Pancreas (tissue), 10 donors: ENCODE measurements around the gene STK11IP. TPM values are rescaled to one million over a fixed set of nuclear protein-coding genes. Genes with fewer than 3 reads are reported as not detected.

Source experiments
- ATAC-seq, 4 donors: fragments of 200-7000 bp; cut with Tn5 transposase; one replicate each; pipeline versions ENCODE4 v1.8.0 to v1.9.1; 2020; ENCODE audit warnings: mild to moderate bottlenecking in 4 of 4, moderate library complexity in 4 of 4
- DNase-seq, 6 donors: peaks; one replicate each; pipeline ENCODE4 v3.0.0-alpha.2; 2020
- FAIRE-seq: peaks from 2 replicates; lab custom pipeline; 2012; peaks lifted over from hg19 to GRCh38; lab: Jason Lieb, UNC
- H3K27ac ChIP-seq, 4 donors: fragments of 200-600 bp; sonication (generic); 1 replicate in 3 of 4; 2 replicates in 1 of 4; pipeline versions ENCODE4 v1.5.0 to v1.8.0; 2020
- H3K27me3 ChIP-seq, 4 donors: fragments of 200-600 bp; one replicate each; pipeline ENCODE4 v1.8.0; 2021
- H3K36me3 ChIP-seq, 3 donors: fragments of 200-600 bp; sonication (generic) in 1 of 3; one replicate each; pipeline versions ENCODE4 v1.5.0 to v1.8.0; 2020 to 2021
- H3K4me1 ChIP-seq, 3 donors: fragments of 200-600 bp; one replicate each; pipeline ENCODE4 v1.8.0; 2021
- H3K4me3 ChIP-seq, 4 donors: fragments of 200-600 bp; sonication (generic) in 2 of 4; one replicate each; pipeline versions ENCODE4 v1.5.0 to v1.8.0; 2020 to 2021
- H3K9me3 ChIP-seq, 4 donors: fragments of 200-600 bp; one replicate each; pipeline ENCODE4 v1.8.0; 2021
- WGBS, 2 donors: extraction: QIAGEN DNeasy Blood & Tissue Kit; methylation state at CpG; one replicate each; pipeline ENCODE4 v1.1.7; 2013; 5-methylcytosine and 5-hydroxymethylcytosine counted together
- intact Hi-C, 3 donors: fragments of 100-400 bp; cut with DNase I; formaldehyde crosslinking; loops; one replicate each; pipeline versions ENCODE4 v1.11.1 to v1.14.2; 2022
- polyA plus RNA-seq, 2 donors: library from polyadenylated mRNA; stranded (reverse); fragments of 200-250 nt; gene quantifications; one replicate each; pipeline ENCODE4 v1.2.3, GENCODE V29; 2013
- total RNA-seq, 6 donors: library from RNA; stranded (reverse); fragmentation: NEBNext Ultra II Directional in 4 of 6; extraction: Animal tissue kit (Norgen Biotek cat#: 25700) in 4 of 6; gene quantifications; one replicate each; pipeline versions ENCODE4 v1.2.1 to v1.2.4, GENCODE V29; 2021 to 2023
- TF ChIP-seq, protein P1 (sequence below), 4 donors: fragments of 200-600 bp; sonication (generic) in 3 of 4; IDR thresholded peaks; one replicate each; pipeline versions ENCODE4 v1.5.0 to v1.8.0; 2021; ENCODE audit warnings: antibody characterized with exemption in 4 of 4
- donor health status: healthy with polysubstance abuse.
- donor health status: DM: no; HTN: no; CAD: no; lungs with moderate emphysema.
- donor health status: DM: no; HTN: no; CAD: no.
- donor health status: control.
- donor health status: control.
- donor health status: Bipolar disorder and iron deficiency.
- donor health status: DM: yes; HTN: yes; CAD: no.
- donor health status: DM: no; HTN: no; CAD: no.
- donor health status: DM: no; HTN: no; CAD: no.
- donor health status: DM: yes; HTN: yes; CAD: no.

Gene STK11IP
- total RNA-seq (10 to 100 TPM in 5 of 6 donors, 1 to 10 TPM in 1; 9.0 to 22.6 (median 12.2) TPM), polyA plus RNA-seq (10 to 100 TPM; 39.2 to 43.8 TPM)

DNA sequence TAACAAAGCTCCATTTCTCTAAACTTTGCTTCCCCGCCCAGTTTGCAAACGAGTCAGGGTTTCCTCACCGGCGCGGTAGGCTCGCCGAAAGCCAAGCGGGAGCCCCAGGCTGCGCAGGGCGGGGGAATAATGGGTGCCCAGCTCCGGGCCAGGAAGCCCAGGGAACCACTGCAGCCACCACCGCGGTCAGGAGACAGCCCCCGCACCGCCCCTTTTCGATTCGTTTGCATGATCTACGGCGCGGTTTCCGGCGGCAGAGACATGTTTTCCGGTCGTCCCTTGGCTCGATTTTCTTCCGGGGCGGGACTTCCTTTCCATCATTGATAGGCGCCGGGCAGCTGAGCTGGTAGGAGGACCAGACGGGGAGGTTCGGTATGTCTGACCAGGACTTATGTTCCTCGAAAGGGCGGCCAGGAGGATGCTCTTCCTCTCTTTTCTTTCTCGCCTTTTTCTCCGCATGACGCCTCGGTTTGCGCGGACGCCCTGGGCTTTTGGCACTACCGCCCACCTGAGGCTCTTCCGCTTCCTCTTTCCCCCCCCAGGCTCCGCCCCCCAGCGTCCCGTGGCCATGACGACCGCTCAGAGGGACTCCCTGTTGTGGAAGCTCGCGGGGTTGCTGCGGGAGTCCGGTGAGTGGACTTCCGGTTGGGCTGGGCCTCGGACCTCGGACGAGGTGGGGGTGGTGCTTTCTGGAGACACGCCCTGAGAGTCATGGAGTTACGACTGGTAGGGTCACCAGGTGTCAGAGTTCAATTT lies at the start of gene STK11IP:
Gene STK11IP, plus strand, starts transcription at position 306 of the 756 bp plus-strand sequence. Its CDS starts 263 bp downstream, at position 569.
- ATAC-seq (peak; percentile 96 to 98 (median 97)), FAIRE-seq (peak; percentile 47), DNase-seq (peak; percentile 92 to 98 (median 97))
- 1% methylated on average over 46 to 57 of the region's 57 CpGs for WGBS, 2 donors
- H3K27ac ChIP-seq: peak within 1 kb of the TSS; percentile 81 to 96 (median 84)
- no peaks in the 10 kb centered on the region for H3K9me3 ChIP-seq
- H3K27me3 ChIP-seq: no peaks in the 10 kb centered on the region
- TF ChIP-seq, protein P1, sequence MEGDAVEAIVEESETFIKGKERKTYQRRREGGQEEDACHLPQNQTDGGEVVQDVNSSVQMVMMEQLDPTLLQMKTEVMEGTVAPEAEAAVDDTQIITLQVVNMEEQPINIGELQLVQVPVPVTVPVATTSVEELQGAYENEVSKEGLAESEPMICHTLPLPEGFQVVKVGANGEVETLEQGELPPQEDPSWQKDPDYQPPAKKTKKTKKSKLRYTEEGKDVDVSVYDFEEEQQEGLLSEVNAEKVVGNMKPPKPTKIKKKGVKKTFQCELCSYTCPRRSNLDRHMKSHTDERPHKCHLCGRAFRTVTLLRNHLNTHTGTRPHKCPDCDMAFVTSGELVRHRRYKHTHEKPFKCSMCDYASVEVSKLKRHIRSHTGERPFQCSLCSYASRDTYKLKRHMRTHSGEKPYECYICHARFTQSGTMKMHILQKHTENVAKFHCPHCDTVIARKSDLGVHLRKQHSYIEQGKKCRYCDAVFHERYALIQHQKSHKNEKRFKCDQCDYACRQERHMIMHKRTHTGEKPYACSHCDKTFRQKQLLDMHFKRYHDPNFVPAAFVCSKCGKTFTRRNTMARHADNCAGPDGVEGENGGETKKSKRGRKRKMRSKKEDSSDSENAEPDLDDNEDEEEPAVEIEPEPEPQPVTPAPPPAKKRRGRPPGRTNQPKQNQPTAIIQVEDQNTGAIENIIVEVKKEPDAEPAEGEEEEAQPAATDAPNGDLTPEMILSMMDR (IDR thresholded peaks at IDR 0.05): no peak
- H3K4me3 ChIP-seq: peak within 1 kb of the TSS; percentile 43 to 66 (median 61)
- peaks cover 0 to 12% (median 11%) of the 10 kb centered on the region in 3 donors for H3K4me1 ChIP-seq
- peaks cover 0 to 8% (median 0%) of the 10 kb centered on the region in 3 donors for H3K36me3 ChIP-seq
- intact Hi-C loops: no loop called here

- TF ChIP-seq, protein P1 (IDR thresholded peaks at IDR 0.05): no peak
- FAIRE-seq: no peak
- no peaks in the 10 kb centered on the region for H3K9me3 ChIP-seq
Measured at GRCh38 chr2:219548990-219549389, 48.7 kb upstream of the STK11IP start.

GRCh38 chr2:219549619-219550018 lies 48.0 kb upstream of the STK11IP start:
- Histone ChIP-seq H3K27ac (no peak overlapping the region), H3K9me3 (no peaks in the 10 kb centered on the region), H3K4me1 (peaks cover 0 to 11% (median 4%) of the 10 kb centered on the region in 3 donors), H3K27me3 (no peaks in the 10 kb centered on the region), H3K36me3 (no peaks in the 10 kb centered on the region), H3K4me3 (no peak overlapping the region)
- FAIRE-seq: no peak
- intact Hi-C loops: loop anchor here in 1 of 3 donors (5.0 kb wide), 1 partner anchor 83 kb away; no protein-coding TSS in a partner anchor
- TF ChIP-seq, protein P1 (IDR thresholded peaks at IDR 0.05): no peak
- 85 to 92% methylated on average over 9 of the region's 9 CpGs for WGBS, 2 donors
- no peak for DNase-seq
- ATAC-seq: no peak

More at GRCh38 chr2:219548990-219549389, 48.7 kb upstream of the STK11IP start:
- 94 to 95% methylated on average over 13 to 18 of the region's 18 CpGs for WGBS, 2 donors
- Histone ChIP-seq H3K27ac (no peak overlapping the region), H3K4me3 (no peak overlapping the region), H3K36me3 (no peaks in the 10 kb centered on the region), H3K4me1 (peaks cover 0 to 13% (median 4%) of the 10 kb centered on the region in 3 donors), H3K27me3 (no peaks in the 10 kb centered on the region)
- no peak for ATAC-seq
- peak in 1 of 6 donors; percentile 23 for DNase-seq
- intact Hi-C loops: loop anchor here in 1 of 3 donors (5.0 kb wide), 1 partner anchor 83 kb away; no protein-coding TSS in a partner anchor

- Histone ChIP-seq H3K36me3 (no peaks in the 10 kb centered on the region), H3K27ac (peak overlapping the region in 1 of 4 donors; percentile 22), H3K4me3 (peak overlapping the region; percentile 41 to 67 (median 60)), H3K9me3 (no peaks in the 10 kb centered on the region), H3K27me3 (no peaks in the 10 kb centered on the region), H3K4me1 (peaks cover 0 to 9% (median 4%) of the 10 kb centered on the region in 3 donors)
- TF ChIP-seq, protein P1 (IDR thresholded peaks at IDR 0.05): no peak
- intact Hi-C loops: no loop called here
- peak; percentile 18 to 37 (median 32) for ATAC-seq
- no peak for FAIRE-seq
- DNase-seq: peak in 1 of 6 donors; percentile 77
- WGBS, 2 donors: 13 to 19% methylated on average over 48 to 54 of the region's 54 CpGs
Measured at GRCh38 chr2:219551441-219552381, 45.9 kb upstream of the STK11IP start.
